HFF-Myc (cell line): ENCODE measurements around the gene ADAMTS10.

ENCODE experiments used
- DNase-seq: peaks from one replicate; pipeline ENCODE4 v3.0.0-alpha.2; 2011; ENCODE audit warnings: low read depth; ENCODE audit errors: extremely low read depth
- H3K4me3 ChIP-seq: replicated peaks from 2 replicates; pipeline ENCODE4 v1.5.1; 2011; ENCODE audit warnings: low read depth, mild to moderate bottlenecking, control low read depth, low read length
- TF ChIP-seq, protein P1 (sequence below): IDR thresholded peaks from 2 replicates; pipeline ENCODE4 v1.5.1; 2012; ENCODE audit warnings: mild to moderate bottlenecking, low read depth, low read length, control low read depth; ENCODE audit errors: missing control alignments

Gene ADAMTS10

DNA sequence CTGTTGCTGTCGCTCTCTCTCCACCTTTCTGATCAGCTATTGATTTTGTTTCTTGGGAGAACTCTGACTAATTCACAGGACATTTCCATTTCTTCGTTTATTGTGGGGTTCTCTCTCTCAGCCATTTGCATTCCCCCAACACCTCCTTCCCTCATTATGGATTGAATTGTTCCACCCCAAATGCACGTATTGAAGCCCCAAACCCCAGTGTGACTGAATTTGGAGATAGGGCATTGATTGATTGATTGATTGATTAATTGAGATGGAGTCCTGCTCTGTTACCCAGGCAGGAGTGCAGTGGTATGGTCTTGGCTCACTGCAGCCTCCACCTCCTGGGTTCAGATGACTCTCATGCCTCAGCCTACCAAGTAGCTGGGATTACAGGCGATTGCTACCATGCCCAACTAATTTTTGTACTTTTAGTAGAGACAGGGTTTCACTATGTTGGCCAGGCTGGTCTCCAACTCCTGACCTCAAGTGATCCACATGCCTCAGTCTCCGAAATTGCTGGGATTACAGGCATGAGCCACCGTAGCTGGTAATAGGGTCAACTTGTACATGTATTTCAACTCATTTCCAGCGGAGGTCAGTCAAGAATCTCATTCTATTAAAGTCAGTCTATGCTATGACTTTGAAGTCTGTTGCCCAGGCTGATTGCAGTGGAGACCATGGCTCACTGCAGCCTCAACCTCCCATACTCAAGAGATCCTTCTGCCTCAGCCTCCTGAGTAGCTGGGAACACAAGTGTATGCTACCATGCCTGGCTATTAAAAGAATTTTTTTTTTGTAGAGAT, 33.5 kb upstream of the ADAMTS10 start:
- TF ChIP-seq, protein P1, sequence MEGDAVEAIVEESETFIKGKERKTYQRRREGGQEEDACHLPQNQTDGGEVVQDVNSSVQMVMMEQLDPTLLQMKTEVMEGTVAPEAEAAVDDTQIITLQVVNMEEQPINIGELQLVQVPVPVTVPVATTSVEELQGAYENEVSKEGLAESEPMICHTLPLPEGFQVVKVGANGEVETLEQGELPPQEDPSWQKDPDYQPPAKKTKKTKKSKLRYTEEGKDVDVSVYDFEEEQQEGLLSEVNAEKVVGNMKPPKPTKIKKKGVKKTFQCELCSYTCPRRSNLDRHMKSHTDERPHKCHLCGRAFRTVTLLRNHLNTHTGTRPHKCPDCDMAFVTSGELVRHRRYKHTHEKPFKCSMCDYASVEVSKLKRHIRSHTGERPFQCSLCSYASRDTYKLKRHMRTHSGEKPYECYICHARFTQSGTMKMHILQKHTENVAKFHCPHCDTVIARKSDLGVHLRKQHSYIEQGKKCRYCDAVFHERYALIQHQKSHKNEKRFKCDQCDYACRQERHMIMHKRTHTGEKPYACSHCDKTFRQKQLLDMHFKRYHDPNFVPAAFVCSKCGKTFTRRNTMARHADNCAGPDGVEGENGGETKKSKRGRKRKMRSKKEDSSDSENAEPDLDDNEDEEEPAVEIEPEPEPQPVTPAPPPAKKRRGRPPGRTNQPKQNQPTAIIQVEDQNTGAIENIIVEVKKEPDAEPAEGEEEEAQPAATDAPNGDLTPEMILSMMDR = no peak
- H3K4me3 ChIP-seq = no peak overlapping the region
- DNase-seq = no peak

DNA sequence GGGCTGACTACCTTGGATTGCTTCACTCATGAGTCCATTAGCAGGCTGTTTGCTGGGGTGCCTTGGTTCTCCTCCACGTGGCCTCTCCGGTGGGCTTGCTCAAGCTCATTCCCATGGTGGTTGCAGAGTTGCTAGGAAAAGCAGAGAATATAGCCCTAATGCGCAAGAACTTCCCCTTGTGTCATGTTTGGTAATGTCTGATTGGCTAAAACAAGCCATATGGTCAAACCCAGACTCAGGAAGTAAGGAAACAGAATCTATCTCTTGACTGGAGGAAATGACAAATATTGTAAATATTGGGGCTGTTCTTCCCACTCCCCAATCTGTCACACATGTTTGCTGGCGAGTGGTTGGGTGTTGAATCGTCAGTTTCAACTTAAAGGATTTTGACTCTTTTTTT, 32.0 kb upstream of the ADAMTS10 start:
- TF ChIP-seq, protein P1 = no peak
- DNase-seq = no peak
- H3K4me3 ChIP-seq = no peak overlapping the region

- H3K4me3 ChIP-seq = no peak overlapping the region
- DNase-seq = peak; percentile 24
- TF ChIP-seq, protein P1 = peak; percentile 42
These were observed 31.5 kb upstream of the ADAMTS10 start for GRCh38 chr19:8641908-8642547.

DNA sequence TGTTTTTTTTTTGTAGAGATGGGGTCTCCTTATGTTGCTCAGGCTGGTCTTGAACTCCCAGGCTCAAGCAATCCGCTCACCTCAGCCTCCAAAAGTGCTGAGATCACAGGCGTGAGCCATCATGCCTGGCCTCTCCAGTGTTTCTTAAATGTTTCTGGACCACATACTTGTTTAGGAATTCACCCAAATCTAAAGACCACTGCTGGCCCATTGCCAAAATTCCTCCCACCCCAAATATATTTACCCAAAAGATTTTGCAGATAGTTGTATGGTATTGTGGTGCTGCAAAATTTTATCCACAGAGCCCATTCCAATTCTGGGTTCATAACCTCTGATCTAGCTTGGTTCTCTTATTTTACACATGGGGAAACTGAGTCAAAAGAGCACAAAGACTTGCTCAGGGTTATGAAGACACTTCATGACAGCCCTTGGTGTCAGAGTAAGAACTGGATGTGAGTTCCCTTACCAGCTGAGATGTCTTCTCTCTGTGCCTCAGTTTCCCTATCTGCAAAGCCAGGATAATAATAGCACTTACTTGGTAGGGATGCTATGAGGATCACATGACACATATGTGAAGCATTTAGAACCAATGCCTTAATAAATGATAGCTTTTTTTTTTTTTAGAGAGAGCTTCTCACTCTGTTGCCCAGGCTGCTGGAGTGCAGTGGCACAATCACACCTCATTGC, 30.8 kb upstream of the ADAMTS10 start:
- H3K4me3 ChIP-seq = no peak overlapping the region
- TF ChIP-seq, protein P1 = no peak
- DNase-seq = no peak

DNA sequence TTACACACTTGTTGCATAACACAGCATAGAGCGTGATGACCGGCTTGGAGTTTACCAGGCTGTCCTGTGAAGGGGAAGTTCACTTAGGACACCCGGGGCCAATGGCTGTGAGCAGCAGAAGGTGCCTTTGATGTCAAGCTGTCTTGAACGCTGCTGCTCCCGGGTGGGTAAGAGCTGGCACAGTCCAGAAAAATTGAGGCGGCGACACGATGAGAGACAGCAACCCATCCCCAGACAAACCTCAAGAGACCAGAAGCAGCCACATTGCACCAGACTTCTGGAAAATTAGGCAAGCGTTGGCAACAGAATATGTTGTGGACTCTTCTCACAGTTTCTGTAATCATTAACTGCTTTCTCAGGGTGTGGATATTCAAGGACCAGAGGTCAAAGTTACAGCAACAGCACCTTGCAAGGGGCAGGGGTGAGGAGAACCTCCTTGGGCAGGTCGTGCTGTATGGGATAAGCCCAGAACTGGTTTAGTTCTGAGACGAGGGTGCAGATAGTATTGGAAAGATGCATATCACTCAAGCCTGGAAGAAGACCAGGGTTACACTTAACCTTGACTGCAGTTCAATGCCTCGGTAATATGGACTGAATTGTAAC, 30.0 kb upstream of the ADAMTS10 start:
- no peak for DNase-seq
- TF ChIP-seq, protein P1 = no peak
- H3K4me3 ChIP-seq = no peak overlapping the region

GRCh38 chr19:8639821-8640401, 29.4 kb upstream of the ADAMTS10 start:
- TF ChIP-seq, protein P1 = no peak

More at GRCh38 chr19:8639821-8640401, 29.4 kb upstream of the ADAMTS10 start:
- DNase-seq = no peak
- no peak overlapping the region for H3K4me3 ChIP-seq
